Mucosa of descending colon (tissue), 3 donors: ENCODE data around the gene RUNX1. TPM values are rescaled to one million over a fixed set of nuclear protein-coding genes. Genes with fewer than 3 reads are reported as not detected.

ENCODE experiments used
- ATAC-seq: fragments of 200-7000 bp; cut with Tn5 transposase; one replicate; pipeline ENCODE4 v1.9.1; 2020; ENCODE audit warnings: mild to moderate bottlenecking, moderate library complexity
- DNase-seq, 3 donors: peaks; one replicate each; pipeline ENCODE4 v3.0.0-alpha.2; 2020
- H3K36me3 ChIP-seq: fragments of 200-600 bp; one replicate; pipeline ENCODE4 v1.8.0; 2021; ENCODE audit warnings: low read depth, mild to moderate bottlenecking
- H3K4me1 ChIP-seq: fragments of 200-600 bp; one replicate; pipeline ENCODE4 v1.8.0; 2021; ENCODE audit warnings: low read depth, mild to moderate bottlenecking
- H3K4me3 ChIP-seq: fragments of 200-600 bp; one replicate; pipeline ENCODE4 v1.8.0; 2021; ENCODE audit warnings: mild to moderate bottlenecking
- H3K9me3 ChIP-seq: fragments of 200-600 bp; one replicate; pipeline ENCODE4 v1.8.0; 2021; ENCODE audit warnings: mild to moderate bottlenecking
- CTCF ChIP-seq: fragments of 200-600 bp; IDR thresholded peaks from one replicate; pipeline ENCODE4 v1.8.0; 2022; ENCODE audit warnings: antibody characterized with exemption, mild to moderate bottlenecking
- intact Hi-C, 2 donors: fragments of 100-400 bp; cut with DNase I in 1 of 2; cut with micrococcal nuclease in 1 of 2; formaldehyde crosslinking; loops; one replicate each; pipeline versions ENCODE4 v1.11.0 to v1.11.1; 2022; cut with DNase I, micrococcal nuclease
- total RNA-seq, 3 donors: library from RNA; stranded (reverse); fragmentation: NEBNext Ultra II Directional in 2 of 3; extraction: Animal tissue kit (Norgen Biotek cat#: 25700) in 2 of 3; gene quantifications; one replicate each; pipeline versions ENCODE4 v1.2.1 to v1.2.4, GENCODE V29; 2021 to 2023
- donor health status: DM: no; HTN: no; CAD: no; lungs with moderate emphysema.
- donor health status: DM: no; HTN: no; CAD: no.
- donor health status: DM: no; HTN: yes; CAD: no.

Gene RUNX1
- total RNA-seq, 3 donors from 2014 or later = 16.5 to 29.4 (median 24.0) TPM

- peaks cover 30% of the 10 kb centered on the region for H3K4me1 ChIP-seq
- peak; percentile 76 for ATAC-seq
- no peak for DNase-seq
- H3K9me3 ChIP-seq = no peaks in the 10 kb centered on the region
- H3K4me3 ChIP-seq = no peak overlapping the region
- no peak for TF ChIP-seq CTCF
- intact Hi-C loops = no loop called here
- no peaks in the 10 kb centered on the region for H3K36me3 ChIP-seq
Observed at GRCh38 chr21:34800797-34801518, 248.1 kb downstream of the RUNX1 start.

DNA sequence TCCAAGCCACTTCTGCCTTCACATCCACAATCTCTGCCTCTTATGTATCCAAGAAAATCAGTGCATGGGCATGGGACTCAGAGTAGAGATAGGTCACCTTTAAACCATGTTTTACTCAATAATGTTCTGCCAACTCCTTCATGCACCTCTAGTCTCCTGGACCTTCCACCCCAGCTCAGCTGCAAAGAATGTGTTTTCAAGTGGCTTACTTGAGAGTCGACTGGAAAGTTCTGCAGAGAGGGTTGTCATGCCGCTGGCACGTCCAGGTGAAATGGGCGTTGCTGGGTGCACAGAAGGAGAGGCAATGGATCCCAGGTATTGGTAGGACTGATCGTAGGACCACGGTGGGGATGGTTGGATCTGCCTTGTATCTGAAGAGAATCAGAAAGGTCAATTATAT is 250.0 kb downstream of the RUNX1 start:
- DNase-seq (no peak), ATAC-seq (no peak)
- no peak overlapping the region for H3K4me3 ChIP-seq
- intact Hi-C loops = loop anchor here in 1 of 2 donors (10.0 kb wide), 1 partner anchor 86 kb away; no protein-coding TSS in a partner anchor
- TF ChIP-seq CTCF = no peak
- no peaks in the 10 kb centered on the region for H3K9me3 ChIP-seq
- H3K36me3 ChIP-seq = no peaks in the 10 kb centered on the region
- peaks cover 40% of the 10 kb centered on the region for H3K4me1 ChIP-seq

GRCh38 chr21:34797921-34798535 is 251.1 kb downstream of the RUNX1 start:
- TF ChIP-seq CTCF = no peak
- Histone ChIP-seq H3K4me1 (peaks cover 40% of the 10 kb centered on the region), H3K9me3 (no peaks in the 10 kb centered on the region), H3K36me3 (no peaks in the 10 kb centered on the region), H3K4me3 (no peak overlapping the region)
- DNase-seq (no peak), ATAC-seq (no peak)
- intact Hi-C loops = loop anchor here in 1 of 2 donors (10.0 kb wide), 1 partner anchor 87 kb away; no protein-coding TSS in a partner anchor

GRCh38 chr21:34797201-34797525 is 251.9 kb downstream of the RUNX1 start:
- TF ChIP-seq CTCF = no peak
- DNase-seq (no peak), ATAC-seq (peak; percentile 56)
- no peaks in the 10 kb centered on the region for H3K9me3 ChIP-seq
- H3K4me3 ChIP-seq = no peak overlapping the region
- peaks cover 37% of the 10 kb centered on the region for H3K4me1 ChIP-seq
- no peaks in the 10 kb centered on the region for H3K36me3 ChIP-seq
- intact Hi-C loops = loop anchor here in 1 of 2 donors (10.0 kb wide), 1 partner anchor 88 kb away; no protein-coding TSS in a partner anchor

DNA sequence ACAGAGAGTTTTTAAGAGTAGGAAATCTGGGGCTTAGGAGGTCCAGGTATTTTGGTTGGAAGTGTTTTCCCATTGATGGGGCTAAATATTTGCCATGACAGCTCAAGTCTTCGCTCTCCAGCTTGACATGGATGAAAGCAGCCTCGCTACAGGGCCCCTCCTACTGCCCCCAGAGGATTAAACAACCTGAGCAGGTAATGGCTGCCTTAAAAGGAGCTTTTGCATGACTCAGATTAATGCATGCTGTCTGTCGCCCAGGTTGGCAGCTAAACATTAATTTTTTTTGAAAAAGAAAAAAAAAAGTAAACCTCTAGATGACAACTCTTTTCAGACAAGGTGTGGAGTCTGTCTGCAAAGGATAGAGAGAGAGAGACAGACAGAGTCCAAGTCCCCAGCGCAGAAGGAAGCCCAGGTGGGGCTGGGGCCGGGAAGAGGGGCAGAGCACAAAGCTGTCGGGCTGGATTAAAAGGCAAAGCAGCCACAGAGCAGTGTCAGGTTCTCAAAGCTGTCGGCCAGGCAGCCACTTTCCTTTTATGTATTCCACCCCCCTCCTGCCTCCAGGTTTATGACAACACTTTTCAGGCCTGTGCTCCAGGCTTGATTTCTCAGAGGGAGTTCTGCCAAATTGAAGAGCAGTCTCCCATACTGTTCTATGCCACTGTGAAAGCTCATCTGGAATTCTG is 252.4 kb downstream of the RUNX1 start:
- intact Hi-C loops = loop anchor here in 1 of 2 donors (10.0 kb wide), 1 partner anchor 88 kb away; no protein-coding TSS in a partner anchor
- no peaks in the 10 kb centered on the region for H3K36me3 ChIP-seq
- TF ChIP-seq CTCF = no peak
- ATAC-seq (peak; percentile 29), DNase-seq (peak in 2 of 3 donors; percentile 48 to 49)
- no peak overlapping the region for H3K4me3 ChIP-seq
- H3K9me3 ChIP-seq = no peaks in the 10 kb centered on the region
- peaks cover 33% of the 10 kb centered on the region for H3K4me1 ChIP-seq
